ENCODE measurements around the gene RNF157.
"Not testable (repeated sequence)": the region's sequence is repeated elsewhere in the genome, so short reads cannot be mapped to it uniquely, and the experiment has no call there.

Gene RNF157

DNA sequence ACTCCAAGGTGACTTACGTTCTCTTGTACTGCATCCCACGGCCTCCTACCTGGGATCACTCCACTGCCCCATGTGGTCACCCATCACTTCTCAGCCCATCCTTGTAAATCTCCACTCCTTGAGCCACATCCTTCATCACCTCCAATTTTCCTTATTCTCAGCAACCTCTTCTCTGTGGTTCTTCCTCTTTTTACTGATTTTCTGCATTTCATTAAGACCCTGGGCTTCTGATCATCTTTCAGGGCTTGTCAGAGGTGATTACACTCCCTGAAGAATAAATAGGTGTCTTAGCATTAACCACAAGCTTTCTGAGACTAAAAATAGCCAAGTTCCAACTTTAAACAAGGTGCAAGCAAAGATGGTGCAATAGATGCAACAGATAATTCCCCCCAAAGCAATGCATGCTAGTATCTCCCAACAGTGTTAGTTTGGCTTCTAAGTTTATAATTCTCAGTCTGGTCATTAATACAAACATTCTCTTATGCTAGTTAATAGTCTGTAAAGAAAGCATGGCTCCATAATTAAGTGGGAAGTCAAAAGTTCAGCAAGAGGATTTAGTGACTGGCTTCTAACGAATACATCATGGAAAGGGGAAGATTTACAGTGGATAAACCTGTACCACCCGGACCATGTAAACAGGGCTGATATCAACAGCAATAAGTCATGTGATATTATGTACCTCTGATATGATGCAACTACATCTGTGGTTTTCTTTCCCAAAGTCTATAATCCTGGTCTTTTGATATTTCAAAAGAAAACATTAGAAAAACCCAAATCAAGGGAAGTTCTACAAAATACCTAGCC lies 51.9 kb downstream of the RNF157 start:
- no peak for DNase-seq

DNA sequence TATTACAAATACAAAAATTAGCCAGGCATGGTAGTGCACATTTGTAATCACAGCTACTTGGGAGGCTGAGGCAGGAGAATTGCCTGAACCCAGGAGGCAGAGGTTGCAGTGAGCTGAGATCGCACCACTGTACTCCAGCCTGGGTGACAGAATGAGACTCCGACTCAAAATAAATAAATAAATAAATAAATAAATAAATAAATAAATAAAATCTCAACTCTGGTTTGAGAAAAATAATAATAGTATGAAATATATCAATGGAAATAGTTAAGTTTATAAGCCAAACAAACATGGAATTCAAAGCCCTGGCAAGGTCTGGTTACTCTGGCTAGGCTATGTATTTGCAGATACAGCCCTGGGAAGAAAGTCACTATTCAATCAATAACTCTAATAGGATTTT lies 53.5 kb downstream of the RNF157 start:
- not testable (repeated sequence) for DNase-seq

DNA sequence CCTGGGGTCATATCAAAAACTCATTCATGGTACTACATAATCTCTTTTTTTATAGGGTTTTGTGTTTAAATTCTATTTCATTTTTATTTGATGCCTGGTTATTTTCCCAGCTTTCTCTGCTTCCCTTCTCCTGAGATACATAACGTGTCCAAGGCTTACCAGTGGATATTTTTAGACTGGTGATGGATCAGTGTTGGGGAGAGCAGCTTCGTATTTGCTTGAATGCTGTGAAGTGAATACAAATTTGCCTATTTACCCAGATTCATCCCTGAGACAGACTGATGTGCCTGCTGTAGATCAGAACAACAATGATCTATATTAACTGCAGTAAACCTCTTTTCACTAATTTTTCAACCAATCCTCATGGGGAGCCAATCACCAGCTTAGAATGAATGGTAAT lies 56.0 kb downstream of the RNF157 start:
- DNase-seq = no peak

- DNase-seq = peak; percentile 98
These were observed 58.1 kb downstream of the RNF157 start for GRCh38 chr17:76182016-76182764.

DNA sequence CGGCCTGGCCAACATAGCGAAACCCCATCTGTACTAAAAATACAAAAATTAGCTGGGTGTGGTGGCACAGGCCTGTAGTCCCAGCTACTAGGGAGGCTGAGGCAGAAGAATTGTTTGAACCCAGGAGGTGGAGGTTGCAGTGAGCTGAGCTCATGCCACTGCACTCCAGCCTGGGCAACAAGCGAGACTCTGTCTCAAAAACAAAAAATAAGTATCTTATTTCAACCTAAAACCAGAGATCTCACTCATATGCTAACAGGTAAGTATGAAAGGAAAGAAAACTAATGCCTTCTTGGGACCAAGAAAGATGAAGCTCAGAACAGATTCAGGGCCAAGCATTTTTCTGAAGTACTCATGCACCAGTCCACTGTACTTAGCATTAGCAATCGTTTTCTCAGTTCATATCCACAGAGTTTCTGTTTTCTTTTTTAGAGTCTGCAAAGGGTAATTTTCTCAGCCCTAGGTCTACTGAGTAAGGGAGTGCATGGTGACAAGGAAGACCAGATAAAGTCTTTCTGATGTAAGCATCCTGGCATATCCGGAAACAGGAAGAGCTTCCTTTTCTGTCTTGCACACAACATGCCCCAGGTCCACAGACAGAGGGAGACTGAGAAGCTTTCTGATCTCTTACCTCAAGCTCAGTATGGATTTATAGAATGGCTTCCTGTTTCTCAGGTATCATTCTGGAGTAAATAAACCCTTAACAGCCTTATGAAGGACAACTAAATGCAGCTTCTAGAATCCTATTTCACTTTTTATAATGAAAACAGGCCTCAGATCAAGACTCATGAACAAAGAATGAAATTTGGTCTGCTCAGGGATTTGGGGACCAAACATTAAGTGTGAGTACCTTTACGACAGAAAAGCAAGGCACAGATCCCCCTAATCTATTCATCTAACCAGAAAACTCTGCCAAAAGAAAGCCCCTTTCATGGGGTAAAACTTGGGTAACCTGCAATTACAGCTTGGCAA lies 60.5 kb downstream of the RNF157 start:
- no peak for DNase-seq

- no peak for DNase-seq
These were observed 62.2 kb downstream of the RNF157 start for GRCh38 chr17:76178124-76178523.

DNA sequence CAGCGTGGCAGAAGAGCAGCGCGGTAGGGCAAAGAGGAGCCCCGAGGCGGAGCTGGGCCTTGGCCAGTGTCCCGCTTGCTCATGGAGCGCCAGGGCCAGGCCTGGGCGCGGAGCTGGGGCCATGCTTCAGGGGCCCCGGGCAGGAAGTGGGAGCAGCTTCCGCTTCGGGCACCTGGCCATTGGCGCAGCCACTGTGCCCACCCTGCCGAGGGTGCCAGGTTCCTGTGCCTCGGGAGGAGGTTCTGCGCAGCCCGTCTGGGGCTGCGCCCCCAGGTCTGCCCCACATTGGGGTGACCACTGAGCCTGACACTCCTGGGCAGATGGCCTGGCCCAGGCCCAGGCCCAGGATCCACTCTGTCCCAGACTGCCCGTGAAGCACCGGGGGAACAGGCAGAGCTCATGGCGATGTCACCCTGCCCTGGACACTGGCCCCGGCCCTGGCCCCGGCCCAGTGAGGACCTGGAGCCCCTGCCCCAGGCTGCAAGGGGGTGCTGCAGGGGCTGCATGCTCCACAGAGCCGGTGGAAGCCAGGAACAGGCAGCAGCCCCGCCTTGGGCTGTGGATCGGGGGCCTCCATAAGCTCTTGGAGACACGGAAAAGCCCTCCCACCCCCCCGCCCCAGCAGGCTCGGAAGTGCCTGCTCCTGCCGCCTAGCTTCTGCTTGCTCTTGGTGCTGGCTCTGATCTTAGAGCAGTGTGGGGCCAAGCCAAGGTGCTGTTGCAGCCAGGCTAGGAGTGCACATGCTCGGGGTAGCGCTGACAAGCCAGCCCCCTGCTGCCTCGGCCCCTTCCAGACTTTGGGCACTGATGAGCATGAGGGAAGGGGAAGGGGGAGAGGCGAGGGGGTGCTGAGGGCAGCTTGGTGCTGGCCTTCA lies 63.4 kb downstream of the RNF157 start:
- no peak for DNase-seq

DNA sequence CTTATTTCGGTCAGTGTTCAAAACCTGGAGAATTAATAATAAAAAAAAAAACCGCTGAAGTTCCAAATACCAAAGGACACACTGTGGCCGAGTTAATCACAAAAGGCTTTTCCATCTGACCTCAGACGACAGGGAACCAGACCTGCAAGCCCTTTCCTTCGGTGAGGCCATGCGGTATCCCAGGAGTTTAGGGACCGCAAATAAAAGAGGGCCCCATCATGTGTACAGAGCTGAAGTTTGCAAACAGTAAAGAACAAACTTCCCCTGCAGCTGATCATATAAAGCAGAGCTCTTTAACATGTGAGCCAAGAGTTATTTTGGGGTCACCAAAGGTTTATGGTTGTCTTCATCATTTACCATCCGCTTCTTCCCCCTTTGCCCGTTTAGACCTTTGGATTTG lies 66.3 kb downstream of the RNF157 start:
- DNase-seq = no peak

DNA sequence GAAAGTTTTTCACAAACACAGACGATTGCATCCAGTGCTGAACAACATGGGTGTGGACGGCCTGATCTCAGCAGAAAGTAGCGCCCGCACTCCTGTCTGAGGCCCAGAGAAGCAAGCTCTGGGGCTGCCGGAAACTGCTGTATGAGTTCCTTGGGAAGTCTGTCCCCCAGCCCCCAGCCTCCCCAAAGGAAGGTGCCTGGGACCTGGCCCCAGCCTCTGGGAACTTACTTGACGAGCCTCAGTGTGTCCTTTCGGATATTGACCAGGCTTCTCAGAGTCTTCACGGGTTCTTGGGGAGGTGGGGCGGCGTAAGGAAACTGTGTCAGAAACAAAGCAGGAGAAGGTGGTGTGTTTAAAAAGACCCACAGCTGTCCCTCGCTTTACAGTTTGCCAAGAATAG lies 66.8 kb downstream of the RNF157 start:
- DNase-seq = no peak

GRCh38 chr17:76171706-76172105 lies 68.6 kb downstream of the RNF157 start:
- DNase-seq = peak; percentile 66

DNA sequence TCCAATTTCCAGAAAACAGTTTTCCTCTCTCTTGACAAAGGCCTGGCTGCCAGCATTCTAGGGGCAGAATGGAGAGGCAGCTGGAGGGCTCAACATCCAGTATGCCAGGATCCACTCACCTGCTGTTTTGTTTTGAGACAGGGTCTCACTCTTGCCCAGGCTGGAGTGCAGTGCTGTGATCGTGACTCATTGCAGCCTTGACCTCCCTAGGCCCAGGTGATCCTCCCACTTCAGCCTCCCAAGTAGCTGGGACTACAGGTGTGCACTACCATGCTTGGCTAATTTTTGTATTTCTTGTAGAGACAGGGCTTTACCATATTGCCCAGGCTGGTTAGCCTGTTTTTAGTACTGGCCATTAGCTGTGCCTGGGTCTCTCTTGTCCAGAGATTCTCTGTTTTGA lies 70.2 kb downstream of the RNF157 start:
- no peak for DNase-seq

DNA sequence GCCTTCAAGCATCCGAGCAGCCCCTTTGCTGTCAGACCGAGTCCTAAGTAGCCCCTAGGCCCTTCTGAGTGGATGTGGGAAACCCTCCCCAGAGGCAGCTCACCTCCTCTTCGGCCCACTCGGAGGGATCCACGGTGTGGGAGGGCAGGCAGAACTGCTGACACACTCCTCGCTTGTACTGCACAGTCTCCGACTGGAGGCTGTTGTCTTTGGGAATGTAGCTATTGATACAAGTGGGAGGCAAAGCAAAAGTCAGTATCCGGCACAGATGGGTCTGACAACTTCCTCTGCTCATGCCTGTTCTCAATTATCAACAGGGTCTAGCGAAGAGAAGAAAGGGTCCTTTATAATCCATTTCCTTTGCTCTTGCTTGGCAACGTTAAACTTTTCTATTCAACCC lies 73.4 kb downstream of the RNF157 start:
- no peak for DNase-seq

DNA sequence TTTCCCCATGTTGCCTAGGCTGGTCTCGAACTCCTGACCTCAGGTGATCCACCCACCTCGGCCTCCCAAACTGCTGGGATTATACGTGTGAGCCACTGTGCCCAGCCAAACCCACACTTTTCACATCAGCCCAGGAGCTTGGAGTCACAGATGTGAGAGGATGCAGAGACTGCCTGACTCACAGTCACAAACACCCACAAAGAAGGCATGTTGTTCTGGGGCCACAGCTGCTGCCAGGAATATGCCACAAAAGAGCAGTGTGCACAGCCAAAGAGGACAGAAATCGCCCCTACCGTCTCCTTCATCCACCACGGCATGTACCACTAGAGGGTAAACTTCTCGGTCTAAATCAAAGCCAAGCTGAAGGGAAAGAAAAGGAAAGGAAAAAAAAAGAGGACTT lies 74.1 kb downstream of the RNF157 start:
- DNase-seq = peak; percentile 53

DNA sequence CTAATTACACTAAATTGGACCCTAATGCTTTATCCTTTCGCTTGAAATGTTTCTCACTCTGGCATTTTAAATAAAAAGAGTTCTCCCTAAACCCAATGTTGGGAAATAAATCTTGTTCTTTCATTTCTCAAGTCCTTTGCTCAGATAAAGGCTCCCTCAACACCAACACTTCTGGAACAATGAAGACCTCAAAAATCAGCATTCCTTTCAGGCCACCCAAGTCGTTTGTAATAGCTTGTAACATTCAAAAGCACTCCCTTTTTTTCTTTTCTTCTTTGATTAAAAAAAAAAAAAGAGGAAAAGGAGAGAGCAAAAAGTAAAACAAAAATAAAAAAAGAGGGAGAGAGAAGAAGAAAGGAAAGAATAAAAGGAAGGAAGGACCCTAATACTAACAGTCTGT lies 76.0 kb downstream of the RNF157 start:
- DNase-seq = no peak

- no peak for DNase-seq
These were observed 76.4 kb downstream of the RNF157 start for GRCh38 chr17:76163919-76164318.

GRCh38 chr17:76161619-76162266 lies 78.5 kb downstream of the RNF157 start:
- no peak for DNase-seq

DNA sequence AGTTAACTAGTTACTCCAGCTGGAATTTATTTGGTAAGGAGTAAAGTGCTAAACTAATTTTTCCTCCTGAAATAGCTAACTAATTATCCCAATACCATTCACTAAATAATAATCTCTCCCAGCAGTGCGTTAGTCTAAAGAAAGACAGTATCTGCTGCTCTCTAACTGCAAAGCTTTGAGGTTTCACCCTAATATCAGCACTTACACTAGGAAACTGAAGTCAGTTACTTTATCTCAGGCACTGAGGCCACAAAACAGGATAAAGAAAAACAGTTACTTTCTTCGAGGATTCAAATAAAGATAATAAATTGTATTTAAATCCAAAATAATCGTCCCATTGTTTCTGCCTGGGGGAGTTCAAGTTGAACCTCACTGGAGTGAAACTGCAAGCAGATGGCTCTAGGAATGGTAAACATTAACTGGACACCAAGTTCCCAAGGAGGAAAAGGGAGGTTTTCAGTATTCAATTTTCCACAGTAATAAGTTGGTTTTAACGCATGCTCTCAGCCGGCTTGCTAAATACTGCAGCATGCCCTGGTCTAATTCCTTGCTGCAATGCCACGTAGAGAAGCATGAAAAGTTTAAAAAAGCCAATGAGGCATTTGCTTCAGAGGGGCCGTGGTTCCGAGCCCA lies 79.3 kb downstream of the RNF157 start:
- no peak for DNase-seq

DNA sequence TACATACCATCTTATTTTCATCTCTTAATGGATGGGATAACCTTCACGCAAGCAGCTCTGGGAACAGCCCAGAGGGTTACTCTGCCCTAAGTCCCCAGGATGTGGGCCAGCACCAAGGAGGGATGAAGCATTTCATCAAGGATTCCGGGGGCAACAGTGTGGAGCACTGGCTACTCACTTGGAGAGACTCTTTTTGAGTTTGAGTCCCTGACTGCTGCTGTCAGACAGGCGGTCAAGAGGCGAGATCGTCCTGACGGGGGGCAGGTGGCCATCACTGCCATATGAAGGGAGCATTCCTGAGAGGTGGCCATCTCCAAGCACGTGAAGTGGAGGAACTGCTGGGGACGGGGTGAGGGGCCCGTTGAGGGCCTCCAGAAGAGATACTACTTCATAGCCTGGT lies 81.1 kb downstream of the RNF157 start:
- DNase-seq = no peak

- no peak for DNase-seq
These were observed 82.5 kb downstream of the RNF157 start for GRCh38 chr17:76157759-76158158.

DNA sequence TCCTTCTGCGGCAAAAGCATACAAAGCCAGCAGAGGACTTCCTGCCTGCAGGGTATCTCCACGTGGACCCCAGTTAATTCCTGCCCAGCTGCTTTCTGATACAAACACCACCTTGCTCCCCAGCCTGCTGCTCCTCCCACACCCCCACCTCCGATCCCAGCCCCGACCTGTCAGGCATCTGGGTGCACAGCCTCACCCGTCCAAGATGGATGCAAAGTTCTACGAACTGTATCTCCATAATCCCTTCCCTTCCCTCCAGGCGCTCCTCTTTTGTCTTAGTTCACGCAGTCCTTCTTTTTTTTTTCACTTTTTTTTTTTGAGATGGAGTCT lies 83.7 kb downstream of the RNF157 start:
- DNase-seq = no peak

DNA sequence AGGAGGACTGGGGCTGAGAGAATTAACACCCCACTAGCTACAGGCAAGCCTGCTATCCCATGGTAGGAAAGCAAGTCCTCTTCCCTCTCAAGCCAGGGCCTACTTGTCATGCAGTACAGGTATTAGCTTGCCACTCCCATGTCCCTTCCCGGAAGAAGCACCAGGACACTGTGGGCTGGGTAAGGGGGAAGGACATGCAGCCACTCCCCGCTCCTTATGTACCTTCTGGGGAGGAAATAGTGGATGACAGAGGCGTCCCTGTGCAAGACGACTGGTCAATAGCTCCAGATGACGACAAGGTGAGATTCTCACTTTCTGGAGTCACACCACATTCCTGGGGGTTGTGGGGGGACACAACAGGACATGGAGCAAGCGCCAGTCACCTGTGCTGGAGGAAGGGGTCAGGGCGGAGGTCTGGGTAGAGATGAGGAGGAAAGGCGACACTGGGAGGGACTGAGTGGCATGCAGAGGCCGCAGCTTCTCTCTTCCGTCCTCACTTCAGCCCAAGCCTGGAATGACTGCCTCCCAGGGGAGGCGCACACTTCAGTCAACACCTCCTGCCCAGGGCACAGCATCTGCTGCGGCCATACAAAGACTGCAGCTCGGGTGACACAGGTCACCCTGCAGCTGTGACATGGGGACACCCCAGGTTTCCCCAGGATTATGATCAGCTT lies 84.2 kb downstream of the RNF157 start:
- DNase-seq = no peak
